Measurements from ENCODE around the gene AK3. TPM values are rescaled to one million over a fixed set of nuclear protein-coding genes. Genes with fewer than 3 reads are reported as not detected.
"Not testable (repeated sequence)": the region's sequence is repeated elsewhere in the genome, so short reads cannot be mapped to it uniquely, and the experiment has no call there.

The AK3 gene
- total RNA-seq (10 to 100 TPM; 39.4 to 51.4 TPM), polyA plus RNA-seq (10 to 100 TPM; 52.1 to 56.1 TPM)
- long read RNA-seq, donor 1, transcript AK3-202 (5 exons, 2,736 nt) = major isoform, 145 of 164 reads
- long read RNA-seq, donor 1, transcript AK3-203 (4 exons, 705 nt) = minor isoform, 5 of 164 reads
- long read RNA-seq, donor 1, partial matches to known transcripts = 1 of 164 reads
- long read RNA-seq, donor 1, other reads (novel, unspliced or antisense) = 13 of 164 reads
- long read RNA-seq, donor 2, transcript AK3-202 (5 exons, 2,736 nt) = major isoform, 24 of 37 reads
- long read RNA-seq, donor 2, partial matches to known transcripts = 0 of 37 reads
- long read RNA-seq, donor 2, other reads (novel, unspliced or antisense) = 13 of 37 reads

DNA sequence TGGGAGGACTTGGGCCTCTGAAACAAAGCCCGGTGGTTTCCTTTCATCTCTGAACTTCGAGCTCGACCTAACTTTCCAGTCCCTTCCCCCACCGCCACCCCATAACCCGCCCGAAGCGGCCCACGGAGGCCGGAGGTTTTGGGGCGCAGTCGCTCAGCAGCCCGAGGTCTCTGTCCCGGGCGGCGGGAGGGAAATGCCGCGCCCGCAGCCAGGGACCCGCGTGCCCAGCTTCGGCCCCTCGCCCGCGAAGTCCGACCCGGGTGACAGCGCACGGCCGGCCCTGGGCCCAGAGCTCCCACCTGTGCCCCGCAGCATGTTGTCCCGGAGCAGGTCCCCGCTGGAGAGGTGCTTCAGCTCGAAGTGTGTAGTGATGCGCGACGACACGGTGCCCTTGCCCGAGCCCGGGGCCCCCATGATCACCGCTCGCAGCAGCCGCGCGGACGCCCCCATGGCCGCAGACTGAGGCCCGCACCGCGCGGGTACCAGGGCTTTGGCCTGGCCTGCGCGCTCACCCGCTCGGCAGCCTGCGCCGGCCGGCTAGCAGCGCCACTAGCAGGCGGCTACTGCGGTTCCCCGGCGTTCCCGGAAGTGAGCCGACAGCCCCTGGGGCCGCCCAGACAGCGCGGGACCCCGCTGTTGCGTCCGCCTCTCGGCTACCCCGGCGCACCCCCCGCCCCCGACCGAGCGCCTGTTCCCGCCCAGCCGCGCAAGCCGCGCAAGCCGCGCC, at the start of gene AK3:
Gene AK3 (minus strand): TSS at position 565 of the 727 bp plus-strand sequence. CDS start 115 bp downstream, at position 450.
- DNase-seq = peak; percentile 91 to 94
- intact Hi-C loops (cut with DNase I) = loop anchor here in 1 of 2 donors (10.0 kb wide), 2 partner anchors 66 to 136 kb away; partner anchors contain the start of gene CDC37L1

DNA sequence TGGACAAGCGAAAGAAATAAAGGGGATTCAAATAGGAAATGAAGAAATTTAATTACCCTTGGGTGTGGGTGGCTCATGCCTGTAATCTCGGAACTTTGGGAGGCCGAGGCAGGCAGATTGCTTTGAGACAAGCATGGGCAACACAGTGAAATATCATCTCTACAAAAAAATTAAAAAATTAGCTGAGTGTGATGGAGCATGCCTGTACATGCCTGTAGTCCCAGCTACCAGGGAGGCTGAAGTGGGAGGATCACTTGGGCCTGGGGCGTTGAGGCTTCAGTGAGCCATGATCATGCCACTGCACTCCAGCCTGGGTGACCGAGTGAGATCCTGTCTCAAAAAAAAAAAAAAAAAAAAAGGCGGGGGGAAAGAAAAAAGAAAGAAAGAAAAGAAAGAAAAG, 47.7 kb upstream of the AK3 start:
- ATAC-seq (ENCODE audit: low FRiP score) (no peak), DNase-seq (no peak)
- Histone ChIP-seq H3K4me1 (ENCODE audit: control insufficient read depth in 1 of 2, insufficient read depth in 2 of 2, low read length in 2 of 2) (no peaks in the 10 kb centered on the region), H3K36me3 (ENCODE audit: control insufficient read depth in 1 of 2, insufficient read depth in 2 of 2, low read length in 1 of 2) (no peaks in the 10 kb centered on the region), H3K27me3 (ENCODE audit: control insufficient read depth in 1 of 2, insufficient read depth in 2 of 2, low read length in 1 of 2) (no peaks in the 10 kb centered on the region), H3K4me3 (ENCODE audit: low read length in 2 of 2) (no peak overlapping the region), H3K27ac (ENCODE audit: low read depth in 1 of 2, low read length in 2 of 2) (no peak overlapping the region), H3K9me3 (ENCODE audit: control insufficient read depth, low read length) (no peaks in the 10 kb centered on the region)
- 75 to 95% methylated on average over 5 to 6 of the region's 6 CpGs for WGBS, 2 donors
- intact Hi-C loops (cut with DNase I) = no loop called here

More for the DNA sequence above, at the start of gene AK3:
- ATAC-seq (ENCODE audit: low FRiP score) = peak; percentile 95
- Histone ChIP-seq H3K4me1 (ENCODE audit: control insufficient read depth in 1 of 2, insufficient read depth in 2 of 2, low read length in 2 of 2) (peaks cover 0 to 2% of the 10 kb centered on the region in 2 donors), H3K9me3 (ENCODE audit: control insufficient read depth, low read length) (no peaks in the 10 kb centered on the region), H3K4me3 (ENCODE audit: low read length in 2 of 2) (peak within 1 kb of the TSS; percentile 45 to 60), H3K27ac (ENCODE audit: low read depth in 1 of 2, low read length in 2 of 2) (peak within 1 kb of the TSS; percentile 24 to 73), H3K27me3 (ENCODE audit: control insufficient read depth in 1 of 2, insufficient read depth in 2 of 2, low read length in 1 of 2) (no peaks in the 10 kb centered on the region), H3K36me3 (ENCODE audit: control insufficient read depth in 1 of 2, insufficient read depth in 2 of 2, low read length in 1 of 2) (no peaks in the 10 kb centered on the region)
- WGBS, 2 donors = 0% methylated on average over 62 to 84 of the region's 84 CpGs

DNA sequence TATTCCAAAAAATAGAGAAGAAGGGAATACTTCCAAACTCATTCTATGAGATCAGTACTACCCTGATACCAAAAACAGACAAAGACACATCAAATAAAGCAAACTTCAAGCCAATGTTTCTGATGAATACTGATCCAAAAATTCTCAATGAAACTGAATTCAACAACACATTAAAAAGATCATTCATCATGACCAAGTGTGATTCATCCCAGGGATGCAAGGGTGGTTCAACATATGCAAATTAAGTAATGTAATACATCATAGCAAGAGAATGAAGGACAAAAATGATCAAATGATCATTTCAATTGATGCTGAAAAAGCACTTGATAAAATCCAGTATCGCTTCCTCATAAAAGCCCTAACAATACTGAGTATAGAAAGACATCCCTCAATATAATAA, 46.9 kb upstream of the AK3 start:
- Histone ChIP-seq H3K4me3 (ENCODE audit: low read length in 2 of 2) (no peak overlapping the region), H3K9me3 (ENCODE audit: control insufficient read depth, low read length) (no peaks in the 10 kb centered on the region), H3K4me1 (ENCODE audit: control insufficient read depth in 1 of 2, insufficient read depth in 2 of 2, low read length in 2 of 2) (no peaks in the 10 kb centered on the region), H3K27me3 (ENCODE audit: control insufficient read depth in 1 of 2, insufficient read depth in 2 of 2, low read length in 1 of 2) (no peaks in the 10 kb centered on the region), H3K27ac (ENCODE audit: low read depth in 1 of 2, low read length in 2 of 2) (no peak overlapping the region), H3K36me3 (ENCODE audit: control insufficient read depth in 1 of 2, insufficient read depth in 2 of 2, low read length in 1 of 2) (no peaks in the 10 kb centered on the region)
- WGBS, 2 donors = 41 to 96% methylated on average over 1 of the region's 1 CpG
- DNase-seq (no peak), ATAC-seq (ENCODE audit: low FRiP score) (no peak)
- intact Hi-C loops (cut with DNase I) = no loop called here

GRCh38 chr9:4786599-4786998, 45.6 kb upstream of the AK3 start:
- no peak overlapping the region for H3K27ac ChIP-seq (ENCODE audit: low read depth in 1 of 2, low read length in 2 of 2)
- intact Hi-C loops (cut with DNase I) = no loop called here
- H3K27me3 ChIP-seq (ENCODE audit: control insufficient read depth in 1 of 2, insufficient read depth in 2 of 2, low read length in 1 of 2) = no peaks in the 10 kb centered on the region
- DNase-seq (no peak), ATAC-seq (ENCODE audit: low FRiP score) (no peak)
- H3K4me3 ChIP-seq (ENCODE audit: low read length in 2 of 2) = no peak overlapping the region
- H3K9me3 ChIP-seq (ENCODE audit: control insufficient read depth, low read length) = no peaks in the 10 kb centered on the region
- WGBS, 2 donors = 84 to 97% methylated on average over 4 of the region's 4 CpGs
- H3K4me1 ChIP-seq (ENCODE audit: control insufficient read depth in 1 of 2, insufficient read depth in 2 of 2, low read length in 2 of 2) = no peaks in the 10 kb centered on the region
- no peaks in the 10 kb centered on the region for H3K36me3 ChIP-seq (ENCODE audit: control insufficient read depth in 1 of 2, insufficient read depth in 2 of 2, low read length in 1 of 2)

DNA sequence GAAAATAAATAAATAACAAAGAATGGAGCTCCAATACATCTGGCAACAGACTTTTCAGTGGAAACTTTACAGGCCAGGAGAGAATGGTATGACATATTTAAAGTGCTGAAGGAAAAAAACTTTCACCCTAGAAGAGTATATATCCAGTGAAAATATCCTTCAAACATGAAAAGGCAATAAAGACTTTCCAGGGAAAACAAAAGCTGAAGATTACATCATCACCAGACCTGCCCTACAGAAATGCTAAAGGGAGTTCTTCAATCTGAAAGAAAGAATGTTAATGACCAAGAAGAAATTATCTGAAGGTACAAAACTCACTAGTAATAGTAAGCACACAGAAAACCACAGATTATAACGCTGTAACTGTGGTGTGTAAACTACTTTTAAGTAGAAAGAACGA, 43.4 kb upstream of the AK3 start:
- Histone ChIP-seq H3K9me3 (ENCODE audit: control insufficient read depth, low read length) (no peaks in the 10 kb centered on the region), H3K27ac (ENCODE audit: low read depth in 1 of 2, low read length in 2 of 2) (no peak overlapping the region), H3K4me3 (ENCODE audit: low read length in 2 of 2) (no peak overlapping the region), H3K4me1 (ENCODE audit: control insufficient read depth in 1 of 2, insufficient read depth in 2 of 2, low read length in 2 of 2) (no peaks in the 10 kb centered on the region), H3K36me3 (ENCODE audit: control insufficient read depth in 1 of 2, insufficient read depth in 2 of 2, low read length in 1 of 2) (no peaks in the 10 kb centered on the region), H3K27me3 (ENCODE audit: control insufficient read depth in 1 of 2, insufficient read depth in 2 of 2, low read length in 1 of 2) (no peaks in the 10 kb centered on the region)
- DNase-seq = no peak
- intact Hi-C loops (cut with DNase I) = no loop called here
- WGBS, 2 donors = 71 to 80% methylated on average over 2 of the region's 2 CpGs
- ATAC-seq (ENCODE audit: low FRiP score) = no peak

- not testable (repeated sequence) for DNase-seq
These were observed 42.2 kb upstream of the AK3 start for GRCh38 chr9:4783191-4783590.

DNA sequence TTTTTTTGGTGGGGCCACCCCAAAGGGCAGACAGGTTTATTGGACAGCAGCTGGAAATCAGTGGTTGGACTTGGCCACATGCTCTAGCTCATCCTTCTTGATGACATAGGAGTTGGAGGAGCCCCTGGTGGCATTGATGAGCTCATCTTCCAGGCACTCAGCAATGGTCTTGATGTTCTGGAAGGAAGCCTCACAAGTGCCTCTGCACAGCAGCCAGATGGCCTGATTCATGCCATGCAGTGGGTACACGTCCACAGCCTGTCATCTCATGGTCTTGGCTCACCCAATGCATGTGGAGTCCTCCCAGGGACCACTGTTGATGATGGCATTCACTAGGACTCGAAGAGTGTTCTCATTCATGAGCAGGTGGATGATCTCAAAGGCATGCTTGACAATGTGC, 40.4 kb upstream of the AK3 start:
- intact Hi-C loops (cut with DNase I) = no loop called here
- WGBS, 2 donors = 64 to 71% methylated on average over 2 of the region's 2 CpGs
- no peak for ATAC-seq (ENCODE audit: low FRiP score)
- Histone ChIP-seq H3K36me3 (ENCODE audit: control insufficient read depth in 1 of 2, insufficient read depth in 2 of 2, low read length in 1 of 2) (no peaks in the 10 kb centered on the region), H3K27me3 (ENCODE audit: control insufficient read depth in 1 of 2, insufficient read depth in 2 of 2, low read length in 1 of 2) (no peaks in the 10 kb centered on the region), H3K4me1 (ENCODE audit: control insufficient read depth in 1 of 2, insufficient read depth in 2 of 2, low read length in 2 of 2) (no peaks in the 10 kb centered on the region), H3K27ac (ENCODE audit: low read depth in 1 of 2, low read length in 2 of 2) (no peak overlapping the region), H3K4me3 (ENCODE audit: low read length in 2 of 2) (no peak overlapping the region), H3K9me3 (ENCODE audit: control insufficient read depth, low read length) (no peaks in the 10 kb centered on the region)
- no peak for DNase-seq

More at GRCh38 chr9:4783191-4783590, 42.2 kb upstream of the AK3 start:
- ATAC-seq (ENCODE audit: low FRiP score); H3K9me3 ChIP-seq (ENCODE audit: control insufficient read depth, low read length); H3K36me3 ChIP-seq (ENCODE audit: control insufficient read depth in 1 of 2, insufficient read depth in 2 of 2, low read length in 1 of 2); H3K4me1 ChIP-seq (ENCODE audit: control insufficient read depth in 1 of 2, insufficient read depth in 2 of 2, low read length in 2 of 2); H3K4me3 ChIP-seq (ENCODE audit: low read length in 2 of 2); H3K27me3 ChIP-seq (ENCODE audit: control insufficient read depth in 1 of 2, insufficient read depth in 2 of 2, low read length in 1 of 2); intact Hi-C loops (cut with DNase I); H3K27ac ChIP-seq (ENCODE audit: low read depth in 1 of 2, low read length in 2 of 2): not testable (repeated sequence)
- 95% methylated on average over 4 of the region's 4 CpGs for WGBS, 2 donors

- no peak for ATAC-seq (ENCODE audit: low FRiP score)
These were observed 39.6 kb upstream of the AK3 start for GRCh38 chr9:4780651-4781050.

GRCh38 chr9:4774958-4775357, 34.0 kb upstream of the AK3 start:
- H3K4me3 ChIP-seq (ENCODE audit: low read length in 2 of 2); H3K27me3 ChIP-seq (ENCODE audit: control insufficient read depth in 1 of 2, insufficient read depth in 2 of 2, low read length in 1 of 2); DNase-seq; H3K27ac ChIP-seq (ENCODE audit: low read depth in 1 of 2, low read length in 2 of 2); intact Hi-C loops (cut with DNase I); H3K4me1 ChIP-seq (ENCODE audit: control insufficient read depth in 1 of 2, insufficient read depth in 2 of 2, low read length in 2 of 2); ATAC-seq (ENCODE audit: low FRiP score); H3K9me3 ChIP-seq (ENCODE audit: control insufficient read depth, low read length); H3K36me3 ChIP-seq (ENCODE audit: control insufficient read depth in 1 of 2, insufficient read depth in 2 of 2, low read length in 1 of 2): not testable (repeated sequence)
- WGBS, 2 donors = 74 to 75% methylated on average over 1 to 2 of the region's 2 CpGs

More at GRCh38 chr9:4780651-4781050, 39.6 kb upstream of the AK3 start:
- 92 to 94% methylated on average over 1 of the region's 1 CpG for WGBS, 2 donors
- H3K4me1 ChIP-seq (ENCODE audit: control insufficient read depth in 1 of 2, insufficient read depth in 2 of 2, low read length in 2 of 2) = no peaks in the 10 kb centered on the region
- intact Hi-C loops (cut with DNase I) = no loop called here
- no peak for DNase-seq
- no peaks in the 10 kb centered on the region for H3K27me3 ChIP-seq (ENCODE audit: control insufficient read depth in 1 of 2, insufficient read depth in 2 of 2, low read length in 1 of 2)
- H3K27ac ChIP-seq (ENCODE audit: low read depth in 1 of 2, low read length in 2 of 2) = no peak overlapping the region
- no peaks in the 10 kb centered on the region for H3K9me3 ChIP-seq (ENCODE audit: control insufficient read depth, low read length)
- H3K4me3 ChIP-seq (ENCODE audit: low read length in 2 of 2) = no peak overlapping the region
- no peaks in the 10 kb centered on the region for H3K36me3 ChIP-seq (ENCODE audit: control insufficient read depth in 1 of 2, insufficient read depth in 2 of 2, low read length in 1 of 2)

All from aorta (tissue), 5 donors.